CD14-positive monocyte (primary cell): ENCODE measurements around the gene CACNA1B. TPM values are rescaled to one million over a fixed set of nuclear protein-coding genes. Genes with fewer than 3 reads are reported as not detected.
A peak's percentile ranks its signal among the peaks of the same experiment; 100 is the strongest.

ENCODE experiments used
- DNase-seq, 3 donors: peaks; one replicate each; pipeline ENCODE4 v3.0.0-alpha.2; 2011 to 2022
- H2AFZ ChIP-seq: 2 replicates; pipeline ENCODE4 v1.6.0; 2012; ENCODE audit warnings: mild to moderate bottlenecking, low read depth, low read length, inconsistent platforms; ENCODE audit not compliant: insufficient read depth, poor library complexity, severe bottlenecking
- H3K27ac ChIP-seq, 2 donors: 1 replicate in 1 of 2; 2 replicates in 1 of 2; pipeline ENCODE4 v1.5.1; 2012 to 2013; ENCODE audit warnings: low read length in 2 of 2, control low read depth in 1 of 2, inconsistent platforms in 1 of 2, low read depth in 1 of 2, mild to moderate bottlenecking in 1 of 2
- H3K27me3 ChIP-seq, 2 donors: one replicate each; pipeline versions ENCODE4 v1.6.0 to v1.6.1; 2011 to 2013; ENCODE audit warnings: low read length in 2 of 2; ENCODE audit not compliant: control insufficient read depth in 2 of 2, insufficient read depth in 2 of 2
- H3K36me3 ChIP-seq, 2 donors: replicated peaks in 1 of 2; 1 replicate in 1 of 2; 2 replicates in 1 of 2; pipeline versions ENCODE4 v1.5.1 to v1.6.1; 2012 to 2013; ENCODE audit warnings: low read length in 2 of 2, control low read depth in 1 of 2, inconsistent platforms in 1 of 2, mild to moderate bottlenecking in 1 of 2; ENCODE audit not compliant: insufficient read depth in 2 of 2, control insufficient read depth in 1 of 2
- H3K4me1 ChIP-seq, 2 donors: 1 replicate in 1 of 2; 2 replicates in 1 of 2; pipeline versions ENCODE4 v1.5.1 to v1.6.1; 2012 to 2013; ENCODE audit warnings: low read length in 2 of 2, control low read depth in 1 of 2, inconsistent platforms in 1 of 2, mild to moderate bottlenecking in 1 of 2, moderate library complexity in 1 of 2; ENCODE audit not compliant: insufficient read depth in 2 of 2, control insufficient read depth in 1 of 2
- H3K4me2 ChIP-seq: replicated peaks from 2 replicates; pipeline ENCODE3; 2012; ENCODE audit warnings: low read length, moderate library complexity, mild to moderate bottlenecking; ENCODE audit not compliant: poor library complexity, severe bottlenecking; ENCODE audit errors: extremely low read depth
- H3K4me3 ChIP-seq, 3 experiments: fragments of 200-600 bp in 1 of 3; sonication (generic) in 1 of 3; replicated peaks in 1 of 3; 1 replicate in 2 of 3; 2 replicates in 1 of 3; pipeline ENCODE4 v1.5.1; 2011 to 2013; ENCODE audit warnings: low read length in 3 of 3, mild to moderate bottlenecking in 3 of 3, control low read depth in 2 of 3, low read depth in 2 of 3, inconsistent platforms in 1 of 3, moderate library complexity in 1 of 3
- H3K79me2 ChIP-seq: 2 replicates; pipeline ENCODE4 v1.6.0; 2012; ENCODE audit warnings: mild to moderate bottlenecking, control low read depth, inconsistent platforms, low read length, moderate library complexity; ENCODE audit not compliant: insufficient read depth
- H3K9ac ChIP-seq: 2 replicates; pipeline ENCODE4 v1.6.0; 2017; ENCODE audit warnings: low read length, mild to moderate bottlenecking; ENCODE audit not compliant: insufficient read depth, poor library complexity, severe bottlenecking
- H3K9me3 ChIP-seq, 2 donors: replicated peaks in 1 of 2; 1 replicate in 1 of 2; 2 replicates in 1 of 2; pipeline versions ENCODE4 v1.5.1 to v1.6.1; 2012 to 2013; ENCODE audit warnings: low read length in 2 of 2, control low read depth in 1 of 2; ENCODE audit not compliant: control insufficient read depth in 1 of 2, insufficient read depth in 1 of 2
- H4K20me1 ChIP-seq: 2 replicates; pipeline ENCODE4 v1.6.0; 2012; ENCODE audit warnings: mild to moderate bottlenecking, low read length, control low read depth, moderate library complexity; ENCODE audit not compliant: insufficient read depth
- H3K27ac Mint-ChIP-seq, 7 donors: one replicate each; pipeline ENCODE4 v1.8.0; 2020; ENCODE audit warnings: mild to moderate bottlenecking in 7 of 7, mixed read lengths in 7 of 7, moderate library complexity in 6 of 7, inconsistent platforms in 2 of 7
- H3K27me3 Mint-ChIP-seq, 3 donors: one replicate each; pipeline ENCODE4 v1.8.0; 2021 to 2022; ENCODE audit warnings: low read depth in 3 of 3, mild to moderate bottlenecking in 3 of 3, mixed read lengths in 3 of 3, moderate library complexity in 3 of 3, inconsistent platforms in 1 of 3
- H3K36me3 Mint-ChIP-seq, 2 donors: one replicate each; pipeline ENCODE4 v1.8.0; 2020; ENCODE audit warnings: mixed read lengths in 2 of 2, inconsistent platforms in 1 of 2, mild to moderate bottlenecking in 1 of 2
- H3K4me1 Mint-ChIP-seq: one replicate; pipeline ENCODE4 v1.8.0; 2020; ENCODE audit warnings: mild to moderate bottlenecking, mixed read lengths
- H3K4me3 Mint-ChIP-seq, 2 donors: one replicate each; pipeline ENCODE4 v1.8.0; 2020; ENCODE audit warnings: mild to moderate bottlenecking in 2 of 2, mixed read lengths in 2 of 2, moderate library complexity in 1 of 2
- H3K9me3 Mint-ChIP-seq, 7 donors: one replicate each; pipeline ENCODE4 v1.8.0; 2020 to 2022; ENCODE audit warnings: mixed read lengths in 7 of 7, mild to moderate bottlenecking in 6 of 7, moderate library complexity in 6 of 7, inconsistent platforms in 2 of 7
- CTCF ChIP-seq: fragments of 200-600 bp; IDR thresholded peaks from one replicate; pipeline ENCODE4 v1.8.0; 2022; ENCODE audit warnings: antibody characterized with exemption, mild to moderate bottlenecking
- WGBS: methylation state at CpG from one replicate; pipeline ENCODE4 v1.1.5; 2013; ENCODE audit warnings: missing lambda C conversion rate; ENCODE audit not compliant: insufficient coverage; 5-methylcytosine and 5-hydroxymethylcytosine counted together
- intact Hi-C, 2 donors: fragments of 100-400 bp; cut with micrococcal nuclease; formaldehyde crosslinking; loops; one replicate each; pipeline versions ENCODE4 v1.15.0 to v1.15.1; 2023
- polyA plus RNA-seq, 3 donors: library from polyadenylated mRNA; depleted of rRNA in 1 of 3; unstranded in 2 of 3; stranded (reverse) in 1 of 3; fragments of 300-500 nt in 2 of 3; fragments of >200 nt in 1 of 3; fragmentation: Illumina TruSeq in 2 of 3; gene quantifications; 1 replicate in 2 of 3; 2 replicates in 1 of 3; pipeline ENCODE4 v1.2.3, GENCODE V29; 2012 to 2021

The CACNA1B gene
- polyA plus RNA-seq, 3 donors = not detected

- no peaks in the 10 kb centered on the region for H3K36me3 ChIP-seq
- H2AFZ ChIP-seq = no peak overlapping the region
- Mint-ChIP-seq H3K27ac (no peak overlapping the region), H3K9me3 (peaks cover 0 to 3% (median 0%) of the 10 kb centered on the region in 7 donors), H3K36me3 (no peaks in the 10 kb centered on the region), H3K4me3 (no peak overlapping the region), H3K27me3 (peaks cover 40 to 52% (median 44%) of the 10 kb centered on the region in 3 donors), H3K4me1 (no peaks in the 10 kb centered on the region)
- no peaks in the 10 kb centered on the region for H3K79me2 ChIP-seq
- no peak for TF ChIP-seq CTCF
- WGBS = 6% methylated on average over 65 of the region's 69 CpGs
- DNase-seq = no peak
- H3K4me2 ChIP-seq = no peak overlapping the region
- H3K27me3 ChIP-seq = peaks cover 2 to 37% of the 10 kb centered on the region in 2 donors
- H3K9me3 ChIP-seq = no peaks in the 10 kb centered on the region
- no peaks in the 10 kb centered on the region for H3K4me1 ChIP-seq
- no peaks in the 10 kb centered on the region for H4K20me1 ChIP-seq
- H3K27ac ChIP-seq = no peak overlapping the region
- H3K9ac ChIP-seq = no peak overlapping the region
- no peak overlapping the region for H3K4me3 ChIP-seq
- intact Hi-C loops = no loop called here
These were observed 145.3 kb downstream of the CACNA1B start for GRCh38 chr9:138022756-138023393.

- H3K4me1 Mint-ChIP-seq = no peaks in the 10 kb centered on the region
- Histone ChIP-seq H3K27ac (no peak overlapping the region), H3K36me3 (no peaks in the 10 kb centered on the region), H3K4me2 (no peak overlapping the region), H4K20me1 (no peaks in the 10 kb centered on the region), H3K9ac (no peak overlapping the region), H3K27me3 (peaks cover 2 to 39% of the 10 kb centered on the region in 2 donors), H3K9me3 (peaks cover 0 to 2% of the 10 kb centered on the region in 2 donors), H3K4me1 (no peaks in the 10 kb centered on the region), H3K4me3 (no peak overlapping the region), H3K79me2 (no peaks in the 10 kb centered on the region), H2AFZ (no peak overlapping the region)
- peaks cover 0 to 5% (median 3%) of the 10 kb centered on the region in 7 donors for H3K9me3 Mint-ChIP-seq
- WGBS = 7% methylated on average over 83 of the region's 84 CpGs
- H3K4me3 Mint-ChIP-seq = peak overlapping the region in 1 of 2 donors; percentile 73
- TF ChIP-seq CTCF = no peak
- H3K36me3 Mint-ChIP-seq = no peaks in the 10 kb centered on the region
- no peak overlapping the region for H3K27ac Mint-ChIP-seq
- no peak for DNase-seq
- H3K27me3 Mint-ChIP-seq = peaks cover 40 to 57% (median 44%) of the 10 kb centered on the region in 3 donors
- intact Hi-C loops = no loop called here
These were observed 146.0 kb downstream of the CACNA1B start for GRCh38 chr9:138023394-138024124.
